ENCODE results near the gene ENTPD8. TPM values are rescaled to one million over a fixed set of nuclear protein-coding genes. Genes with fewer than 3 reads are reported as not detected.

Gene ENTPD8
- total RNA-seq, 2 experiments from 2014 or later, result not detected

- DNase-seq, result no peak
Observed at GRCh38 chr9:137435381-137435891, 5.7 kb downstream of the ENTPD8 start.

GRCh38 chr9:137434498-137435380 is 6.4 kb downstream of the ENTPD8 start:
- H3K4me3 Mint-ChIP-seq, result no peak overlapping the region
- no peaks in the 10 kb centered on the region for H3K36me3 Mint-ChIP-seq

More at GRCh38 chr9:137435381-137435891, 5.7 kb downstream of the ENTPD8 start:
- peaks cover 4% of the 10 kb centered on the region for H3K27me3 Mint-ChIP-seq
- no peak overlapping the region for H3K27ac Mint-ChIP-seq
- H3K4me1 Mint-ChIP-seq, result no peaks in the 10 kb centered on the region
- H3K9me3 Mint-ChIP-seq, result no peaks in the 10 kb centered on the region
- no peak overlapping the region for H3K4me3 Mint-ChIP-seq
- no peaks in the 10 kb centered on the region for H3K36me3 Mint-ChIP-seq

GRCh38 chr9:137433916-137434431 is 7.2 kb downstream of the ENTPD8 start:
- Mint-ChIP-seq H3K9me3 (no peaks in the 10 kb centered on the region), H3K27me3 (no peaks in the 10 kb centered on the region)

More at GRCh38 chr9:137434498-137435380, 6.4 kb downstream of the ENTPD8 start:
- H3K4me1 Mint-ChIP-seq, result no peaks in the 10 kb centered on the region
- no peak for DNase-seq
- peaks cover 4% of the 10 kb centered on the region for H3K27me3 Mint-ChIP-seq
- H3K9me3 Mint-ChIP-seq, result no peaks in the 10 kb centered on the region
- H3K27ac Mint-ChIP-seq, result no peak overlapping the region

GRCh38 chr9:137433349-137433915 is 7.7 kb downstream of the ENTPD8 start:
- H3K27ac Mint-ChIP-seq, result no peak overlapping the region
- no peak for DNase-seq
- no peaks in the 10 kb centered on the region for H3K36me3 Mint-ChIP-seq
- H3K27me3 Mint-ChIP-seq, result no peaks in the 10 kb centered on the region
- H3K4me1 Mint-ChIP-seq, result no peaks in the 10 kb centered on the region
- H3K4me3 Mint-ChIP-seq, result no peak overlapping the region
- H3K9me3 Mint-ChIP-seq, result no peaks in the 10 kb centered on the region

More at GRCh38 chr9:137433916-137434431, 7.2 kb downstream of the ENTPD8 start:
- no peak overlapping the region for H3K4me3 Mint-ChIP-seq
- H3K36me3 Mint-ChIP-seq, result no peaks in the 10 kb centered on the region
- H3K4me1 Mint-ChIP-seq, result no peaks in the 10 kb centered on the region
- no peak overlapping the region for H3K27ac Mint-ChIP-seq
- no peak for DNase-seq

- no peaks in the 10 kb centered on the region for H3K4me1 Mint-ChIP-seq
- H3K36me3 Mint-ChIP-seq, result no peaks in the 10 kb centered on the region
- DNase-seq, result no peak
- no peak overlapping the region for H3K27ac Mint-ChIP-seq
- H3K4me3 Mint-ChIP-seq, result no peak overlapping the region
- no peaks in the 10 kb centered on the region for H3K9me3 Mint-ChIP-seq
- H3K27me3 Mint-ChIP-seq, result no peaks in the 10 kb centered on the region
Observed at GRCh38 chr9:137432687-137433348, 8.3 kb downstream of the ENTPD8 start.

GRCh38 chr9:137431416-137431931 is 9.7 kb downstream of the ENTPD8 start:
- H3K27ac Mint-ChIP-seq, result no peak overlapping the region
- DNase-seq, result no peak
- no peaks in the 10 kb centered on the region for H3K9me3 Mint-ChIP-seq
- no peaks in the 10 kb centered on the region for H3K27me3 Mint-ChIP-seq
- no peaks in the 10 kb centered on the region for H3K36me3 Mint-ChIP-seq
- no peak overlapping the region for H3K4me3 Mint-ChIP-seq
- H3K4me1 Mint-ChIP-seq, result no peaks in the 10 kb centered on the region

- H3K36me3 Mint-ChIP-seq, result no peaks in the 10 kb centered on the region
Observed at GRCh38 chr9:137430723-137431415, 10.3 kb downstream of the ENTPD8 start.

GRCh38 chr9:137429974-137430722 is 11.0 kb downstream of the ENTPD8 start:
- H3K4me3 Mint-ChIP-seq, result no peak overlapping the region
- H3K27me3 Mint-ChIP-seq, result no peaks in the 10 kb centered on the region
- no peaks in the 10 kb centered on the region for H3K36me3 Mint-ChIP-seq
- no peaks in the 10 kb centered on the region for H3K9me3 Mint-ChIP-seq
- no peak overlapping the region for H3K27ac Mint-ChIP-seq
- H3K4me1 Mint-ChIP-seq, result no peaks in the 10 kb centered on the region
- no peak for DNase-seq

More at GRCh38 chr9:137430723-137431415, 10.3 kb downstream of the ENTPD8 start:
- no peak for DNase-seq
- Mint-ChIP-seq H3K27ac (no peak overlapping the region), H3K4me3 (no peak overlapping the region), H3K4me1 (no peaks in the 10 kb centered on the region), H3K27me3 (no peaks in the 10 kb centered on the region), H3K9me3 (no peaks in the 10 kb centered on the region)

- Mint-ChIP-seq H3K4me3 (no peak overlapping the region), H3K27ac (no peak overlapping the region), H3K27me3 (peaks cover 1% of the 10 kb centered on the region), H3K9me3 (no peaks in the 10 kb centered on the region), H3K4me1 (peaks cover 2% of the 10 kb centered on the region), H3K36me3 (no peaks in the 10 kb centered on the region)
- no peak for DNase-seq
Observed at GRCh38 chr9:137429546-137429890, 11.6 kb downstream of the ENTPD8 start.

- Mint-ChIP-seq H3K27ac (no peak overlapping the region), H3K27me3 (peaks cover 4% of the 10 kb centered on the region), H3K36me3 (no peaks in the 10 kb centered on the region), H3K4me1 (peaks cover 2% of the 10 kb centered on the region), H3K9me3 (no peaks in the 10 kb centered on the region), H3K4me3 (no peak overlapping the region)
- DNase-seq, result no peak
Observed at GRCh38 chr9:137428841-137429545, 12.2 kb downstream of the ENTPD8 start.

GRCh38 chr9:137428311-137428630 is 12.9 kb downstream of the ENTPD8 start:
- peaks cover 4% of the 10 kb centered on the region for H3K27me3 Mint-ChIP-seq
- no peak for DNase-seq
- peaks cover 2% of the 10 kb centered on the region for H3K4me1 Mint-ChIP-seq
- H3K36me3 Mint-ChIP-seq, result no peaks in the 10 kb centered on the region
- H3K4me3 Mint-ChIP-seq, result no peak overlapping the region
- H3K27ac Mint-ChIP-seq, result no peak overlapping the region
- no peaks in the 10 kb centered on the region for H3K9me3 Mint-ChIP-seq

GRCh38 chr9:137427454-137428310 is 13.5 kb downstream of the ENTPD8 start:
- Mint-ChIP-seq H3K4me1 (peaks cover 2% of the 10 kb centered on the region), H3K4me3 (no peak overlapping the region), H3K27ac (no peak overlapping the region), H3K9me3 (no peaks in the 10 kb centered on the region), H3K36me3 (no peaks in the 10 kb centered on the region), H3K27me3 (peaks cover 4% of the 10 kb centered on the region)
- no peak for DNase-seq
